Fibroblast of mammary gland (primary cell): ENCODE data around the gene ALG6.

ENCODE experiments used
- DNase-seq: peaks from one replicate; pipeline ENCODE4 v3.0.0-alpha.2; 2010; ENCODE audit warnings: low read depth
- H3K4me3 ChIP-seq: 2 replicates; pipeline ENCODE4 v1.5.1; 2011; ENCODE audit warnings: low read depth, mild to moderate bottlenecking, low read length, moderate library complexity; ENCODE audit not compliant: control insufficient read depth
- TF ChIP-seq, protein P1 (sequence below): conservative IDR thresholded peaks from 2 replicates; pipeline ENCODE4 v1.5.1; 2011; ENCODE audit warnings: low read depth, low read length, inconsistent platforms; ENCODE audit not compliant: control insufficient read depth, insufficient read depth

The ALG6 gene

DNA sequence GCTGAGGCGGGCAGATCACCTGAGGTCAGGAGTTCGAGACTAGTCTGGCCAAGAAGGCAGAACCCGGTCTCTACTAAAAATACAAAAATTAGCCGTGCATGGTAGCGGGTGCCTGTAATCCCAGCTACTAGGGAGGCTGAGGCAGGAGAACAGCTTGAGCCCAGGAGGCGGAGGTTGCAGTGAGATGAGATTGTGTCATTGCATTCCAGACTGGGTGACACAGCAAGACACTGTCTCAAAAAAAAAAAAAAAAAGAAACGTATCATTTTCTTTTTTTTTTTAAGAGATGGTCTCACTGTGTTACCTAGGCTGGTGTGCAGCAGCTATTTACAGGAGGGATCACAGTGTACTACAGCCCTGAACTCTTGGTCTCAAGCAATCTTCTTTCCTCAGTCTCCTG, 108.3 kb downstream of the ALG6 start:
- no peak for DNase-seq
- TF ChIP-seq, protein P1, sequence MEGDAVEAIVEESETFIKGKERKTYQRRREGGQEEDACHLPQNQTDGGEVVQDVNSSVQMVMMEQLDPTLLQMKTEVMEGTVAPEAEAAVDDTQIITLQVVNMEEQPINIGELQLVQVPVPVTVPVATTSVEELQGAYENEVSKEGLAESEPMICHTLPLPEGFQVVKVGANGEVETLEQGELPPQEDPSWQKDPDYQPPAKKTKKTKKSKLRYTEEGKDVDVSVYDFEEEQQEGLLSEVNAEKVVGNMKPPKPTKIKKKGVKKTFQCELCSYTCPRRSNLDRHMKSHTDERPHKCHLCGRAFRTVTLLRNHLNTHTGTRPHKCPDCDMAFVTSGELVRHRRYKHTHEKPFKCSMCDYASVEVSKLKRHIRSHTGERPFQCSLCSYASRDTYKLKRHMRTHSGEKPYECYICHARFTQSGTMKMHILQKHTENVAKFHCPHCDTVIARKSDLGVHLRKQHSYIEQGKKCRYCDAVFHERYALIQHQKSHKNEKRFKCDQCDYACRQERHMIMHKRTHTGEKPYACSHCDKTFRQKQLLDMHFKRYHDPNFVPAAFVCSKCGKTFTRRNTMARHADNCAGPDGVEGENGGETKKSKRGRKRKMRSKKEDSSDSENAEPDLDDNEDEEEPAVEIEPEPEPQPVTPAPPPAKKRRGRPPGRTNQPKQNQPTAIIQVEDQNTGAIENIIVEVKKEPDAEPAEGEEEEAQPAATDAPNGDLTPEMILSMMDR, result no peak

DNA sequence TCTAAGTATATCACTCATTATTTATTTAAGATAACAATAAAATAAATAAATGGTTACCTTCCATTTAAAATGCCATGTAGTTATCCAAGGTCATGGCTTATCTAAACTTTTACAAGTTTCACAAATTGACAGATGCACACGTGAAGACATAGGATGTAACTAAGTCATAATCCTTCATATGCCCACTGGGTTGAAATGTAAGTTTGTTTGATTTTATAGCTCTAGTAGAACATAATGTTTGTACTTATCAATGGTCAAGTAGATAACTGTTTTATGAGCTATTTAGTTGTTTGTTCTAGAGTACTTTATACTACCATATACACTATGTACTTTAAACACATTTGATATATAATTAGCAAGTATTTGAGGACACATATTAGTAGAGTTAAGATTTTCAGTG, 112.6 kb downstream of the ALG6 start:
- DNase-seq, result no peak
- no peak overlapping the region for H3K4me3 ChIP-seq
- TF ChIP-seq, protein P1, result no peak

More for the DNA sequence above, 108.3 kb downstream of the ALG6 start:
- no peak overlapping the region for H3K4me3 ChIP-seq

DNA sequence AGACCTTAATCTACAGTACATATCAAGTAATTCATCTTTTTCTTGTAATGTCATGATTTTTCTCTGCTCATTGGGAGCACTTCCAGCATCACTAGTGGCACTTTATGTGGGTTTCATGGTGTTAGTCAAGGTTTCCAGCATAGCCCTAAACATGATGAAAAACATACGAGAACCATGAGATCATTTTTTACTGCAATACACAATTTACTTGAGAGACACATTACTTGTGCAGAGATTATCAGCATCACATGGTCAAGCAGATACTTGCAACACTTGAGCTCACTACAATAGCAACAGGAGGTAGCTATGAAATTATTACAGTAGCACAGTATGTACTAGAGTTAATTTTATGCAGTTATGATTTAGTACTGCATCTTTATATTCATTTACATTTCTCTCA, 119.2 kb downstream of the ALG6 start:
- H3K4me3 ChIP-seq, result no peak overlapping the region
- TF ChIP-seq, protein P1, result no peak
- DNase-seq, result peak; percentile 18

DNA sequence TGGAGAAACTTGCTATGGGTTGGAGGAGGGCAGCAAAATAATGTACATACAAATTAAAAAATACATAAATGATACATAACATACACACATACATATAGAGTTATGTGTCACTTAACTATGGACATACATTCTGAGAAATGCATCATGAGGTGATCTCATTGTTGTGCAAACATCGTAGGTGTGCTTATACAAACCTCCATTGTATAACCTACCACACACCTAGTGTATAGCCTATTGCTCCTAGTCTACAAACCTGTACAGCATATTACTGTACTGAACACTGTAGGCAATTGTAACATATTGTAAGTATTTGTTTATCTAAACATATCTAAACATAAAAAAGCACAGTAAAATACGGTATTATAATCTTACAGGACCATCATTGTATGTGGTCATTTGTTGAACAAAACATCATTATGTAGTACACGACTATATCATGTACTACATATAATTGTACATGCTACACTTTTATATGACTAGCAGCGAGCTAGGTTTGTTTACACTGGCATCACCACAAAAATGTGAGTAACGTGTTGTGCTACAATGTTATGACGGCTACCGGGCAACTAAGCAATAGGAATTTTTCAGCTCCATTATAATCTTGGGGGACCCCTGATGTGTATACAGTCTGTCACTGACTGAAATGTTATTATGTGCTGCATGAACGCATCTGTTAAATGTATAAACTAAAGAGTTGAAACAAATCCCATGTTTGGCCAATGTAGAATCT, 120.1 kb downstream of the ALG6 start:
- DNase-seq, result no peak
- H3K4me3 ChIP-seq, result no peak overlapping the region
- TF ChIP-seq, protein P1, result no peak
